HCT116 (cell line): ENCODE measurements around the gene PROSER3.

ENCODE experiments used
- ATF3 ChIP-seq: IDR thresholded peaks from 2 replicates; pipeline ENCODE4 v1.6.1; 2012
- CBX3 ChIP-seq: IDR thresholded peaks from 2 replicates; pipeline ENCODE4 v1.6.1; 2012; ENCODE audit warnings: low read depth
- CEBPB ChIP-seq: IDR thresholded peaks from 2 replicates; pipeline ENCODE4 v1.6.1; 2012; ENCODE audit warnings: low read depth
- CTCF ChIP-seq, 3 experiments: fragments of 200-600 bp in 1 of 3; sonication (generic) in 1 of 3; IDR thresholded peaks in 2 of 3; conservative IDR thresholded peaks in 1 of 3; 2 replicates each; pipeline ENCODE4 v1.5.1; 2012 to 2017; ENCODE audit warnings: low read depth in 2 of 3, low read length in 2 of 3, antibody characterized with exemption in 1 of 3, borderline replicate concordance in 1 of 3, control low read depth in 1 of 3, mild to moderate bottlenecking in 1 of 3, mixed read lengths in 1 of 3, mixed run types in 1 of 3, moderate library complexity in 1 of 3; ENCODE audit not compliant: insufficient read depth in 1 of 3
- EZH2 ChIP-seq: fragments of 200-600 bp; sonication (generic); IDR thresholded peaks from 2 replicates; pipeline ENCODE4 v1.6.1; 2017; ENCODE audit warnings: antibody characterized with exemption, mixed run types
- EZH2phosphoT487 ChIP-seq: fragments of 200-600 bp; IDR thresholded peaks from 2 replicates; pipeline ENCODE4 v1.6.1; 2018; ENCODE audit warnings: antibody characterized with exemption, borderline replicate concordance
- POLR2A ChIP-seq: IDR thresholded peaks from 2 replicates; pipeline ENCODE4 v1.7.0; 2011; ENCODE audit warnings: borderline replicate concordance; ENCODE audit not compliant: insufficient read depth, insufficient read length; ENCODE audit errors: extremely low read depth
- POLR2AphosphoS5 ChIP-seq: IDR thresholded peaks from 2 replicates; pipeline ENCODE4 v1.6.1; 2011; ENCODE audit warnings: mild to moderate bottlenecking, low read depth, low read length, moderate library complexity
- RAD21 ChIP-seq: IDR thresholded peaks from 2 replicates; pipeline ENCODE4 v1.6.1; 2012; ENCODE audit warnings: low read depth, mild to moderate bottlenecking
- REST ChIP-seq: IDR thresholded peaks from 2 replicates; pipeline ENCODE4 v1.6.1; 2012; ENCODE audit warnings: low read depth
- SIN3A ChIP-seq: IDR thresholded peaks from 2 replicates; pipeline ENCODE4 v1.6.1; 2012; ENCODE audit warnings: low read depth
- YY1 ChIP-seq: IDR thresholded peaks from 2 replicates; pipeline ENCODE4 v1.6.1; 2011; ENCODE audit warnings: low read length, low read depth, moderate library complexity, mild to moderate bottlenecking; ENCODE audit not compliant: insufficient replicate concordance; ENCODE audit errors: extremely low read depth
- ZBTB33 ChIP-seq: IDR thresholded peaks from 2 replicates; pipeline ENCODE4 v1.6.1; 2011; ENCODE audit warnings: mild to moderate bottlenecking, low read length, moderate library complexity; ENCODE audit not compliant: insufficient replicate concordance; ENCODE audit errors: extremely low read depth
- ZNF274 ChIP-seq: fragments of 200-500 bp; sonication (Bioruptor generic); IDR thresholded peaks from 2 replicates; pipeline ENCODE4 v1.6.1; 2014; ENCODE audit warnings: mild to moderate bottlenecking, low read depth, low read length, inconsistent platforms

- no peak for TF ChIP-seq POLR2AphosphoS5
- TF ChIP-seq CTCF (IDR thresholded peaks at IDR 0.05 in 2 of 3, conservative IDR thresholded peaks at IDR 0.05 in 1 of 3; ENCODE audit: borderline replicate concordance in 1 of 3, insufficient read depth in 1 of 3, low read depth in 2 of 3, low read length in 2 of 3) = no peak
- TF ChIP-seq EZH2phosphoT487 = no peak
- TF ChIP-seq ZNF274 = no peak
- TF ChIP-seq YY1 = no peak
- no peak for TF ChIP-seq CEBPB
- TF ChIP-seq ZBTB33 = no peak
- no peak for TF ChIP-seq POLR2A
- TF ChIP-seq RAD21 = no peak
- TF ChIP-seq REST = no peak
- no peak for TF ChIP-seq CBX3
- no peak for TF ChIP-seq EZH2
- TF ChIP-seq SIN3A = no peak
- no peak for TF ChIP-seq ATF3
These were observed 36.6 kb upstream of the PROSER3 start for GRCh38 chr19:35721374-35721773.
